Left kidney (tissue), 2 donors: ENCODE results near the gene PATL1. TPM values are rescaled to one million over a fixed set of nuclear protein-coding genes. Genes with fewer than 3 reads are reported as not detected.
"Not testable (repeated sequence)": the region's sequence is repeated elsewhere in the genome, so short reads cannot be mapped to it uniquely, and the experiment has no call there.

Experiments
- DNase-seq: peaks from one replicate; pipeline ENCODE4 v3.0.0-alpha.2; 2013
- polyA plus RNA-seq: library from polyadenylated mRNA; unstranded; fragments of 120-200 nt; gene quantifications from one replicate; pipeline ENCODE4 v1.2.1, GENCODE V29; 2013; ENCODE audit not compliant: insufficient read length

PATL1 gene
- polyA plus RNA-seq, 1 donor, result 55.0 TPM

- no peak for DNase-seq
Observed at GRCh38 chr11:59676205-59676604, 7.4 kb upstream of the PATL1 start.

DNA sequence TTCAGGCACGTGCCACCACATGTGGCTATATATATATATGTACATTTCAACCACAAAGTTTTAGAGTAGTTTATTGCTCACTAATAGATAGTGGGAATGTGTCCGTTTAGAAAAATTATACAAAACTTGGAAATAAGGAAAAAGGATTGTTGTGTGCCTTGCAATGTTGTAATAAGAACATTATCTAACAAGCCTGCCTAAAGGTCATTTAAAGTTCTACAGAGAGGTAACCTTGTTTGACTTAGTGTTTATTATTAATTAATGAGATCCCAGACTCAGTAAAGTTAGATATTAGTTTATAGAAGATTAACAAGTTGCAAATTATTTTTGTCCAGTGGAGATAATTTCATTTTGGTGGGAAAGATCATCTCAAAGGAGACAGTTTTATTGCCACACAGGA, 5.5 kb upstream of the PATL1 start:
- no peak for DNase-seq

GRCh38 chr11:59673291-59673690, 4.5 kb upstream of the PATL1 start:
- no peak for DNase-seq

- DNase-seq, result no peak
Observed at GRCh38 chr11:59671471-59671870, 2.6 kb upstream of the PATL1 start.

DNA sequence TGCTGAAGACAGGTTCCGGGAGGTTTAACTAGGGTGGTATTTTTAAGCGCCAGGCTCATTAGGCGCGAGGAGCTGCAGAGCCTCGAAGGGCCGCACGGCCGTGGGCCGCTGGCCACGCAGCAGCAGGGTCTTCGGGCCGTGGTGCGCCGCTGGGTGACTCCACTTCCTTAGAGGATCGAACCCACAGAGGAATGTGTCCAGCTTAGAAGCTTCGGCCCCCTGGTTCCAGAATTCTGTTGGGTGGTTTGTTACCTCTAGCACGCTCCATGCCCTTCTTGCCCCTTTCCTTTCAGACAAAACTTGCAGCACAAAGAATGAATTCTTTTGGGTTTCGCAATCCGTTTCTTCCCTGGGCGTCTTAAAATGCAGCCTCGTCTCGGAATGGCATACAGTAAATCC, 773 bp upstream of the PATL1 start:
- DNase-seq, result no peak

- DNase-seq, result peak; percentile 29
Observed at GRCh38 chr11:59668188-59668949, 468 bp downstream of the PATL1 start.

DNA sequence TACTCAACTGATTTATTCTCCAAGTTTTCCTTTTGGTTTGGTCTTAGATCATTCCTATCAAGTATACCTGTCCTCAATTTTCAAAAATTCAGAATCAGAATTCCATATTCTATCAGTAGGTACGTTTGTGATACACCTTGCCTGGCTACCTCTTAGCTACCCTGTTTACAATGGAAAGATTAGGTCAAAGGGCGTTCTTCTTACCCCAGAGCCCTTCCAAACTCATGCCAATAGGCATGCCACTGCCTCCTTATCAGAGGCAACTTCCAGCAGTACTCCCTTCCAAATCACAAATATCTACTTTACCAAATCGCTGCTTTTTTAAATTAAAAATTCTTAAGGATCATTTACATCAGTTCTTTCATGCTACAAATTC, 1.0 kb downstream of the PATL1 start:
- DNase-seq, result no peak

GRCh38 chr11:59666969-59667368, 1.9 kb downstream of the PATL1 start:
- no peak for DNase-seq

- DNase-seq, result no peak
Observed at GRCh38 chr11:59660621-59661020, 8.2 kb downstream of the PATL1 start.

- no peak for DNase-seq
Observed at GRCh38 chr11:59659981-59660380, 8.9 kb downstream of the PATL1 start.

DNA sequence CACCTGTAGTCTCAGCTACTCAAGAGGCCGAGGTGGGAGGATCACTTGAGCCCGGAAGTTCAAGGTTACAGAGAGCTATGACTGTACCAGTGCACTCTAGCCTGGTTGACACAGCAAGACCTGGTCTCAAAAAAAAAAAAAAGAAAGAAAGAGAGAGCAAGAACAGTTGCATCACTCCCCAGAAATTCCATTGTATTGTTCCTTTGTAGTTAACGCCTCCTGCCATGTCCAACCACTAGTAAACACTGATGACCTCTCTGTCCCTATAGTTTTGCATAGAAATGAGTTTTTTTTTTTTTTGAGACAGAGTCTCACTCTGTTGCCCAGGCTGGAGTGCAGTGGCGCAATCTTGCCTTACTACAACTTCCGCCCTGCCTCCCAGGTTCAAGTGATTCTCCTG, 10.8 kb downstream of the PATL1 start:
- DNase-seq, result no peak

- no peak for DNase-seq
Observed at GRCh38 chr11:59654893-59655292, 13.9 kb downstream of the PATL1 start.

- no peak for DNase-seq
Observed at GRCh38 chr11:59647245-59647980, 21.4 kb downstream of the PATL1 start.

DNA sequence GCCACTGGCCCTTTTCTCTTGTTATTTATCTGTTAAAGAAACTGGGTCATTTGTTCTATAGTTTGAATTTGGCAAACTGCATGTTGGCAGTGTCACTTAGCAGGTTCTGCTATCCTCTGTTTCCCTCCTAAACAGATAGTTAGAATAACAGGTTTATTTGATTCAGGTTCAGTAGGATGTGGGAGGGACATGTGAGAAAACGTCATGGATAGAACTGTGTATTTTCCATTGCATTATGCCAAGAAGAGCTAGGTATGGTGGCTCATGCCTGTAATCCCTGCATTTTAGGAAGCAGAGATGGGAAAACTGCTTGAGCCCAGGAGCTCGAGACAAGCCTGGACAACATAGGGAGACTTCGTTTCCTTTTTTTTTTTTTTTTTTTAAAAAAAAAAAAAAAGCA, 24.3 kb downstream of the PATL1 start:
- DNase-seq, result no peak

DNA sequence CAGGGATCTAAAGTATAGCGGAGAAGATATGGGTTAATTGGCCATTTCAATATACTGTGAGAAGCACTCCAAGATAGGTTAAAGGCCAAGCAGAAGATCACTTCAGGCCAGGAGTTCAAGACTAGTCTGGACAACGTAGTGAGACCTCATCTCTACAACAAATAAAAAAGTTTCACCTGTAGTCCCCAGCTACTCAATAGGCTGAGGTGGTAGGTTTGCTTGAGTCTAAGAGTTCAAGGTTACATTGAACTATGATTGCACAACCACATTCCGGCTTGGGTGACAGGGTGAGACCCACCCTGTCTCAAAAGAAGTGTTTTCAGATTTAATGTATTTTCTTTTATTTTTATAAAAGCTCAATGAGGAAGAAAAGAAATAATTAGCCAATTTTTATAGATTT, 25.4 kb downstream of the PATL1 start:
- DNase-seq, result no peak

- no peak for DNase-seq
Observed at GRCh38 chr11:59641156-59641555, 27.7 kb downstream of the PATL1 start.

- no peak for DNase-seq
Observed at GRCh38 chr11:59630493-59630892, 38.3 kb downstream of the PATL1 start.

- DNase-seq, result no peak
Observed at GRCh38 chr11:59629996-59630395, 38.8 kb downstream of the PATL1 start.

DNA sequence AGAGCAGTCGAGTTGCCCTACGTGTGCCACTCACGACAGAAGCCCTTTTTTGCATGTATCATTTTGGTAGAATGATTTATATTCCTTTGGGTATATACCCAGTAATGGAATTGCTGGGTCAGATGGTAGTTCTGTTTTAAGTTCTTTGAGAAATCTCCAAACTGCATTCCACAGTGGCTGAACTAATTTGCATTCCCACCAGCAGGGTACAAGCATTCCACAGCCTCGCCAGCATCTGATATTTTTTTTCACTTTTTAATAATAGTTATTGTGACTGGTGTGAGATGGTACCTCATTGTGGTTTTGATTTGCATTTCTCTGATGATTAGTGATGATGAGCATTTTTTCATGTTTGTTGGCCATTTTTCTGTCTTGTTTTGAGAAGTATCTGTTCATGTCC, 41.9 kb downstream of the PATL1 start:
- DNase-seq, result not testable (repeated sequence)

DNA sequence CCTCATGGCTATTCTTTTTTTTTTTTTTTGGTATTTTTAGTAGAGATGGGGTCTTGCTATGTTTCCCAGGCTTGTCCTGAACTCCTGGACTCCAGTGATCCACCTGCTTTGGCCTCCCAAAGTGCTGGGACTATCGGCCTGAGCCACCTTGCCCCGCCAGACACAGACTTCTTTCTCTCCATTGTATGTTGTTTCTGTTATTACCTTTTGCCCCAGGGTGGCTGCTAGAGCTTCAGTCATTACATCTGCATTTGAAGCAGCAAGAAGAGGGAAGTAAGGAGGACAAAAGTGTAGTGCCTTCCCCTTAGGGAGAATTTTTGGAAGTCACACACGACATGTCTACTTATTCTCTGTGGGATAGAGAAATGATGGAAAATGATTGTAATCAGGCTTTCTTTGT, 43.1 kb downstream of the PATL1 start:
- no peak for DNase-seq

- DNase-seq, result no peak
Observed at GRCh38 chr11:59617876-59618275, 51.0 kb downstream of the PATL1 start.

DNA sequence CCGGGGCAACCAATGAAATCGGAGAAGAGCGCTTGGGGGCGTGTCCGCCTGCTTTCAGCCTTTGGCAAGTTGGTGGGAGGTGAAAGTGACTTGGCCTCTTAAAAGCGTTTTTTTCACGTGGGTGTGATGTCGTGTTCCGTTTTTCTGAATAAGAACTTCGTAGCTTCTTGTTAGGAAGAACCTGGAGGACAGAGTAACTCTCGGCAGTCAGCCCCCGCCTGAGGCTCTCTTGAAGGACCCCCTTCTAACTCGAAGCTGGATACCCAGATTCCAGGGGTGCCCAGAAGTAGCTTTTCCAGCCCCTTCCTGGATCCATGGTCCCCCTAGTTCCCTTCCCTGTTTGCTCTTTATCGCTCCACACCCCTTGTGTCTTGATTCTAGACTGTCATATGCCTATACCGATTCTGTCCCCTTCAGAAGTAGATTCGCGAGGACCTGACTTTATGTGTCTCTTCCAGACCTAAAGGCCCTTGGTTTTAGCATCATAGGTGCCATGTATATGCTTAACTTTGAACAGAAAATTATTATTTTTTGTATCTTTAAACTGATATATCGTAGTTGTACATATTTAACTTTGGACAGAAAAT, 52.3 kb downstream of the PATL1 start:
- no peak for DNase-seq

- DNase-seq, result peak; percentile 100
Observed at GRCh38 chr11:59615637-59616395, 53.0 kb downstream of the PATL1 start, which contains the start of gene OSBP. OSBP (minus strand) TSS chr11:59615774; CDS start chr11:59615664, 110 bp downstream.
